Left lung (tissue), 10 donors: ENCODE measurements around the gene PHAF1. TPM values are rescaled to one million over a fixed set of nuclear protein-coding genes. Genes with fewer than 3 reads are reported as not detected.
A peak's percentile ranks its signal among the peaks of the same experiment; 100 is the strongest.

Experiments
- ATAC-seq: fragments of 200-7000 bp; cut with Tn5 transposase; one replicate; pipeline ENCODE4 v1.9.1; 2020; ENCODE audit warnings: moderate library complexity
- DNase-seq, 4 donors: peaks; one replicate each; pipeline ENCODE4 v3.0.0-alpha.2; 2013 to 2020
- H3K27ac ChIP-seq, 2 donors: fragments of 200-600 bp; sonication (generic) in 1 of 2; one replicate each; pipeline versions ENCODE4 v1.5.0 to v1.8.0; 2020 to 2021
- H3K27me3 ChIP-seq, 2 donors: fragments of 200-600 bp; sonication (generic) in 1 of 2; one replicate each; pipeline versions ENCODE4 v1.5.0 to v1.8.0; 2020 to 2021
- H3K36me3 ChIP-seq, 2 donors: fragments of 200-600 bp; sonication (generic) in 1 of 2; one replicate each; pipeline versions ENCODE4 v1.5.0 to v1.8.0; 2020 to 2021
- H3K4me1 ChIP-seq, 2 donors: fragments of 200-600 bp; one replicate each; pipeline ENCODE4 v1.8.0; 2021
- H3K4me3 ChIP-seq, 2 donors: fragments of 200-600 bp; sonication (generic) in 1 of 2; one replicate each; pipeline versions ENCODE4 v1.5.0 to v1.8.0; 2020 to 2021; ENCODE audit warnings: mild to moderate bottlenecking in 1 of 2
- H3K9me3 ChIP-seq, 2 donors: fragments of 200-600 bp; sonication (generic) in 1 of 2; one replicate each; pipeline versions ENCODE4 v1.5.0 to v1.8.0; 2020 to 2021
- intact Hi-C, 2 donors: fragments of 100-400 bp; cut with DNase I; formaldehyde crosslinking; loops; one replicate each; pipeline versions ENCODE4 v1.11.2 to v1.14.2; 2022
- polyA plus RNA-seq, 6 donors: library from polyadenylated mRNA; unstranded; fragments of 120-200 nt; gene quantifications; one replicate each; pipeline ENCODE4 v1.2.1, GENCODE V29; 2013; ENCODE audit not compliant: insufficient read length in 6 of 6
- total RNA-seq, 2 donors: library from RNA; stranded (reverse); fragmentation: NEBNext Ultra II Directional; extraction: Animal tissue kit (Norgen Biotek cat#: 25700); gene quantifications; one replicate each; pipeline ENCODE4 v1.2.1, GENCODE V29; 2021
- TF ChIP-seq, protein P1 (sequence below), 2 donors: fragments of 200-600 bp; sonication (generic) in 1 of 2; IDR thresholded peaks; one replicate each; pipeline versions ENCODE4 v1.5.0 to v1.8.0; 2021; ENCODE audit warnings: antibody characterized with exemption in 2 of 2
- donor health status: DM: no; HTN: yes; CAD: no.
- donor health status: DM: no; HTN: no; CAD: no.

PHAF1 gene
- total and polyA plus RNA-seq, 8 donors, result 12.3 to 26.5 (median 23.5) TPM

DNA sequence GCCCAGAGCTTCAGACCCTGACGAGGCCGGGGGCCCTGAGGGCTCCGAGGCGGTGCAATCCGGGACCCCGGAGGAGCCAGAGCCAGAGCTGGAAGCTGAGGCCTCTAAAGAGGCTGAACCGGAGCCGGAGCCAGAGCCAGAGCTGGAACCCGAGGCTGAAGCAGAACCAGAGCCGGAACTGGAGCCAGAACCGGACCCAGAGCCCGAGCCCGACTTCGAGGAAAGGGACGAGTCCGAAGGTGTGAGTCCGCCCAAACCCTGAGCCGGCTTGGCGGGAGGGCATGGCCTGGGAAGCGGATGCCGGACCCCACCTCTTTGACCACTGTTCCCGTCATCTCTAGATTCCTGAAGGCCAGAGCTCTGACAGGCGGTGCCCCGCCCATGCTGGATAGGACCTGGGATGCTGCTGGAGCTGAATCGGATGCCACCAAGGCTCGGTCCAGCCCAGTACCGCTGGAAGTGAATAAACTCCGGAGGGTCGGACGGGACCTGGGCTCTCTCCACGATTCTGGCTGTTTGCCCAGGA, 65.0 kb downstream of the PHAF1 start:
- intact Hi-C loops, result no loop called here
- peak overlapping the region; percentile 21 to 39 for H3K4me3 ChIP-seq
- DNase-seq, result peak in 1 of 4 donors; percentile 73
- H3K9me3 ChIP-seq, result no peaks in the 10 kb centered on the region
- ATAC-seq, result no peak
- H3K27ac ChIP-seq, result peak overlapping the region; percentile 79 to 81
- TF ChIP-seq, protein P1, sequence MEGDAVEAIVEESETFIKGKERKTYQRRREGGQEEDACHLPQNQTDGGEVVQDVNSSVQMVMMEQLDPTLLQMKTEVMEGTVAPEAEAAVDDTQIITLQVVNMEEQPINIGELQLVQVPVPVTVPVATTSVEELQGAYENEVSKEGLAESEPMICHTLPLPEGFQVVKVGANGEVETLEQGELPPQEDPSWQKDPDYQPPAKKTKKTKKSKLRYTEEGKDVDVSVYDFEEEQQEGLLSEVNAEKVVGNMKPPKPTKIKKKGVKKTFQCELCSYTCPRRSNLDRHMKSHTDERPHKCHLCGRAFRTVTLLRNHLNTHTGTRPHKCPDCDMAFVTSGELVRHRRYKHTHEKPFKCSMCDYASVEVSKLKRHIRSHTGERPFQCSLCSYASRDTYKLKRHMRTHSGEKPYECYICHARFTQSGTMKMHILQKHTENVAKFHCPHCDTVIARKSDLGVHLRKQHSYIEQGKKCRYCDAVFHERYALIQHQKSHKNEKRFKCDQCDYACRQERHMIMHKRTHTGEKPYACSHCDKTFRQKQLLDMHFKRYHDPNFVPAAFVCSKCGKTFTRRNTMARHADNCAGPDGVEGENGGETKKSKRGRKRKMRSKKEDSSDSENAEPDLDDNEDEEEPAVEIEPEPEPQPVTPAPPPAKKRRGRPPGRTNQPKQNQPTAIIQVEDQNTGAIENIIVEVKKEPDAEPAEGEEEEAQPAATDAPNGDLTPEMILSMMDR (IDR thresholded peaks at IDR 0.05), result no peak
- H3K27me3 ChIP-seq, result peaks cover 0 to 65% of the 10 kb centered on the region in 2 donors
- peaks cover 32 to 76% of the 10 kb centered on the region in 2 donors for H3K4me1 ChIP-seq
- no peaks in the 10 kb centered on the region for H3K36me3 ChIP-seq

DNA sequence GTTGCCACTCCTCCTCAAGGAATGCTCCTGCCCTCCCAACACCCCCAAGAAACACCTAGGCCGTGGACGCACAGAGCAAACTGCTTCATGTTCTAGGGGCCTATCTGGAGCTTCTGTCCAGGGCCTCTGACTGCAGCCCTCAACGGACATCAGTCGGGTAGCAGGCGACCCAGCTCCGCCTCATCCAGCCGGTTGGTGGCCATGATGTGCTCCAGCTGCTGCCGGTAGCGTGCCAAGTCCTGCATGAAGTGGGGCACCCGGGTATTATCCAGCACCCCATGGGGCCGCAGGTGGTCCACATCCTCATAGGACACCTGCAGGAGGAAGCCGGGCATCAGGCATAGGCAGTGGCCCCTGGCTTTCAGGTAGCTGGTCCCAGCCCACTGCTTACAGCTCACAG, 66.9 kb downstream of the PHAF1 start:
- ATAC-seq (no peak), DNase-seq (peak in 1 of 4 donors; percentile 55)
- H3K36me3 ChIP-seq, result no peaks in the 10 kb centered on the region
- H3K9me3 ChIP-seq, result no peaks in the 10 kb centered on the region
- TF ChIP-seq, protein P1 (IDR thresholded peaks at IDR 0.05), result no peak
- peaks cover 0 to 46% of the 10 kb centered on the region in 2 donors for H3K27me3 ChIP-seq
- peaks cover 25 to 68% of the 10 kb centered on the region in 2 donors for H3K4me1 ChIP-seq
- no peak overlapping the region for H3K4me3 ChIP-seq
- no peak overlapping the region for H3K27ac ChIP-seq
- intact Hi-C loops, result no loop called here

DNA sequence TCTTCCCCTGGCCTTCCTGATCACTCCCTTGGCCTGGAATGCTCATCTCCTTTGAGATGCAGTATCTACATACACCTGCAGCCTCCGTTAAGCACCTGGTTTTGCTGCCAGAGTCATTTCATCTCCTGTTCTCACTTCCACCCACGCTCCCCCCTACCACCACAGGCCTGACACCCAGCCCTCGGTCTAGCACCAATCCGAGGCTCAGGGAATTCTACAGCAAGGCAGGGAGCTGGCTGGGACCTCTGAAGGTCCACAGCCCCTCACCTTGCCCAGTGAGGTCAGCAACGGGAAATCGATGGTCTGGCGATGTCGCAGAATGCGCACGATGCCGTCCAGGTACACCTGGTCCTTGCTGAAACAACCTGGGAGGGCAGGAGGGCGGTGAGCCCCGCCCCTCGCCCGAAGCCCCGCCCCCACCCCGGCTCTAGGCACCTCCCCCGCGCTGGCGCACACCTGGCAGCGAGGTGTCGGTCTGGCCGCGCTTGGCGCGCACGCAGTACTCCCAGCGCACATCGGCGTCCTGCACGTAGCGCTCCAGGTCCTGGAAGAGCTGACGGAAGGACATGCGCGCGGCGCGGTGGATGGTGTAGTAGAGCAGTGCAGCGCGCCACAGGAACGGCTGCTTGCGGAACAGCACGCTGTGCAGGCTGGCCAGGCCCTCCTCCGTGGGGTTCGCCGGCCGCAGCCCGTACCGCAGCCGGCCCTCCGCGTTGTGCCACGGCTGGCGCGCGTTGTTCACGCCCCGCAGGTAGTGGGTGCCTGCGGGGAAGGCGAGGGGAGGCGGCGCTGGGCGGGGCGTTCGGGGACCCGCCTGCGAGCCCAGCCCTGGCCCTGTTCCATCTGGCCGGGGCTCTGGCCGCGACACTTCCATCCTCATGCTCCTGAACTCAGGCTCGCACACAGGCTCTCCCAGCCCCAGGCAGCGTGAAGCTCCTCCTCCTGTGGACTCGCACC, 68.3 kb downstream of the PHAF1 start:
- intact Hi-C loops, result no loop called here
- DNase-seq, result peak; percentile 61 to 93 (median 82)
- H3K4me1 ChIP-seq, result peaks cover 30 to 69% of the 10 kb centered on the region in 2 donors

DNA sequence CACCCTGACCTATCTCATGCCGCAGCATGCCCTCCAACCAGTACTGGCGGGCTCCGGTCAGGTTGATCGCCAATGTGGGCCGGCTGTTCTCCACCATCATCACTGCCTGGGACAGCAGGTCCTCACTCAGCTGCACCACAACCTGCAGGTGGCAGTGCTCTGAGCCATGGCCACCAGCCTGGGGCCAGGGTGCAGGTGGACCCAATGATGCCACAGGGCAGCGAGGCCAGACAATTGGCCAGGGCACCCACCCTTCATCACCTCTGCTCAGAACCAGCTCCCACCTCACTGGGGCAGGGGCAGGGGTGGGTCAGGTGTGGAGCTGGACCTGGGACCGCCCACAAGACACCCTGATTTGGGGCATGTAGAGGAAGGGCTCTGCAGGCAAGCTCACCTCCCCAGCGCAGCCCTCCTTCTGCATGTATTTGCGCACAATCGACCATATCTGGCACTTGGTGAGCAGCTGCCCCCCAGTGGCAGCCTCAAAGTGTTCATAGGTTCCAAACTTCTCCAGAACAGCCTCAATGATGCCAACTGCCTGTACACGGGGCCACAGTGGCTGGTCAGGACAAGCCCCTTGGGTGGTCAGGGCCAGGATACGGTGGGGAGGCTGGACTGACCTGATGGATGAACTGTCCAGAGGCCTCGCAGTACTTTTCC, 69.8 kb downstream of the PHAF1 start:
- Histone ChIP-seq H3K4me1 (peaks cover 27 to 63% of the 10 kb centered on the region in 2 donors), H3K27me3 (peaks cover 0 to 30% of the 10 kb centered on the region in 2 donors), H3K36me3 (no peaks in the 10 kb centered on the region), H3K27ac (no peak overlapping the region), H3K4me3 (no peak overlapping the region), H3K9me3 (no peaks in the 10 kb centered on the region)
- intact Hi-C loops, result loop anchor here in 1 of 2 donors (10.0 kb wide), 1 partner anchor 205 kb away; no protein-coding TSS in a partner anchor
- no peak for ATAC-seq
- TF ChIP-seq, protein P1 (IDR thresholded peaks at IDR 0.05), result no peak
- no peak for DNase-seq

More for the DNA sequence above, 68.3 kb downstream of the PHAF1 start:
- ATAC-seq, result peak; percentile 70
- H3K27me3 ChIP-seq, result peaks cover 0 to 42% of the 10 kb centered on the region in 2 donors
- TF ChIP-seq, protein P1 (IDR thresholded peaks at IDR 0.05), result peak in 1 of 2 donors; percentile 32
- no peaks in the 10 kb centered on the region for H3K9me3 ChIP-seq
- H3K4me3 ChIP-seq, result peak overlapping the region; percentile 38 to 43
- H3K36me3 ChIP-seq, result no peaks in the 10 kb centered on the region
- H3K27ac ChIP-seq, result peak overlapping the region; percentile 56 to 60
